Stimulated activated memory B cell treated with anti-CD40 and anti-IgM and Interleukin-4, amounts not matched to agents 10 μg/mL and 1 μg/mL and 100 μg/mL, for 72 hours (primary cell): Measurements from ENCODE around the gene TTC28.

Experiments
- ATAC-seq: fragments of 150-1000 bp; cut with Tn5 transposase; 2 replicates; pipeline ENCODE4 v1.10.0; 2021
- H3K27ac Mint-ChIP-seq: one replicate; pipeline ENCODE4 v1.8.0; 2022; ENCODE audit warnings: mild to moderate bottlenecking, mixed read lengths
- H3K27me3 Mint-ChIP-seq: one replicate; pipeline ENCODE4 v1.8.0; 2022; ENCODE audit warnings: mixed read lengths
- H3K36me3 Mint-ChIP-seq: one replicate; pipeline ENCODE4 v1.8.0; 2022; ENCODE audit warnings: mixed read lengths
- H3K4me1 Mint-ChIP-seq: one replicate; pipeline ENCODE4 v1.8.0; 2022; ENCODE audit warnings: mixed read lengths
- H3K4me3 Mint-ChIP-seq: one replicate; pipeline ENCODE4 v1.8.0; 2022; ENCODE audit warnings: mild to moderate bottlenecking, moderate library complexity, mixed read lengths
- H3K9me3 Mint-ChIP-seq: one replicate; pipeline ENCODE4 v1.8.0; 2022; ENCODE audit warnings: mixed read lengths

The TTC28 gene

GRCh38 chr22:28002863-28003565 lies 676.6 kb downstream of the TTC28 start:
- ATAC-seq = no peak
- Mint-ChIP-seq H3K27ac (no peak overlapping the region), H3K36me3 (no peaks in the 10 kb centered on the region), H3K4me1 (no peaks in the 10 kb centered on the region), H3K27me3 (peaks cover 9% of the 10 kb centered on the region), H3K4me3 (no peak overlapping the region), H3K9me3 (no peaks in the 10 kb centered on the region)

GRCh38 chr22:28002181-28002700 lies 677.4 kb downstream of the TTC28 start:
- H3K4me1 Mint-ChIP-seq = no peaks in the 10 kb centered on the region
- H3K36me3 Mint-ChIP-seq = no peaks in the 10 kb centered on the region
- no peak overlapping the region for H3K27ac Mint-ChIP-seq
- peaks cover 9% of the 10 kb centered on the region for H3K27me3 Mint-ChIP-seq
- no peak overlapping the region for H3K4me3 Mint-ChIP-seq
- no peaks in the 10 kb centered on the region for H3K9me3 Mint-ChIP-seq
- ATAC-seq = no peak

- Mint-ChIP-seq H3K36me3 (no peaks in the 10 kb centered on the region), H3K4me1 (no peaks in the 10 kb centered on the region), H3K9me3 (no peaks in the 10 kb centered on the region), H3K27me3 (peaks cover 9% of the 10 kb centered on the region), H3K4me3 (no peak overlapping the region), H3K27ac (no peak overlapping the region)
- no peak for ATAC-seq
These were observed 678.3 kb downstream of the TTC28 start for GRCh38 chr22:28001171-28001835.

- ATAC-seq = no peak
- H3K27me3 Mint-ChIP-seq = peaks cover 9% of the 10 kb centered on the region
- H3K4me3 Mint-ChIP-seq = no peak overlapping the region
- no peak overlapping the region for H3K27ac Mint-ChIP-seq
- no peaks in the 10 kb centered on the region for H3K9me3 Mint-ChIP-seq
- no peaks in the 10 kb centered on the region for H3K36me3 Mint-ChIP-seq
- no peaks in the 10 kb centered on the region for H3K4me1 Mint-ChIP-seq
These were observed 679.3 kb downstream of the TTC28 start for GRCh38 chr22:28000361-28000760.

DNA sequence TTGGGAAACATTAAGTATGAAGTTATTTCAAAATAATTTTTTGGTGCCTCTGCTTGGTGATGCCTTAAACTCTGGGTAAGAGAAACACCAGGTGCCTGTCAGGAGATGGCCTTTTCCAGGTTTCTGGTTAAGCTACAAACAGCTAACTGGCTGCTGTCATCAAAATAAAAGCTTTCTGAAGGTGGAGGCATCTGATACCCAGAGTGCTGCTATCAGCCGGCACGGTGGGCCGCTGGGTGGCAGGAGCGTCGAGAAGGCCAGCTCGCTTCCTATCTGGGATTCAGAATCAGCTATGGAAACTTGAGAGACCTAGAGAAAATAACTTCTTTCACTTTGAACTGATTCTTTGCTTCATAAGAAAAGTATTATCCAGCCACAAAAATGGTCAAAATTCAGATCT lies 679.8 kb downstream of the TTC28 start:
- no peaks in the 10 kb centered on the region for H3K4me1 Mint-ChIP-seq
- H3K27ac Mint-ChIP-seq = no peak overlapping the region
- no peaks in the 10 kb centered on the region for H3K36me3 Mint-ChIP-seq
- peaks cover 9% of the 10 kb centered on the region for H3K27me3 Mint-ChIP-seq
- no peaks in the 10 kb centered on the region for H3K9me3 Mint-ChIP-seq
- no peak for ATAC-seq
- no peak overlapping the region for H3K4me3 Mint-ChIP-seq

- Mint-ChIP-seq H3K4me3 (no peak overlapping the region), H3K36me3 (no peaks in the 10 kb centered on the region), H3K27ac (no peak overlapping the region), H3K4me1 (no peaks in the 10 kb centered on the region), H3K27me3 (peaks cover 4% of the 10 kb centered on the region), H3K9me3 (no peaks in the 10 kb centered on the region)
- ATAC-seq = no peak
These were observed 680.9 kb downstream of the TTC28 start for GRCh38 chr22:27998511-27999410.

GRCh38 chr22:27997538-27997937 lies 682.1 kb downstream of the TTC28 start:
- H3K9me3 Mint-ChIP-seq = no peaks in the 10 kb centered on the region
- H3K4me1 Mint-ChIP-seq = no peaks in the 10 kb centered on the region
- no peak for ATAC-seq
- H3K4me3 Mint-ChIP-seq = no peak overlapping the region
- no peaks in the 10 kb centered on the region for H3K36me3 Mint-ChIP-seq
- peaks cover 8% of the 10 kb centered on the region for H3K27me3 Mint-ChIP-seq
- H3K27ac Mint-ChIP-seq = no peak overlapping the region

GRCh38 chr22:27996981-27997380 lies 682.7 kb downstream of the TTC28 start:
- no peaks in the 10 kb centered on the region for H3K9me3 Mint-ChIP-seq
- H3K27me3 Mint-ChIP-seq = peaks cover 8% of the 10 kb centered on the region
- H3K4me3 Mint-ChIP-seq = no peak overlapping the region
- H3K36me3 Mint-ChIP-seq = no peaks in the 10 kb centered on the region
- peaks cover 4% of the 10 kb centered on the region for H3K4me1 Mint-ChIP-seq
- H3K27ac Mint-ChIP-seq = no peak overlapping the region
- ATAC-seq = no peak

GRCh38 chr22:27996529-27996925 lies 683.1 kb downstream of the TTC28 start:
- ATAC-seq = no peak
- peaks cover 8% of the 10 kb centered on the region for H3K27me3 Mint-ChIP-seq
- no peak overlapping the region for H3K27ac Mint-ChIP-seq
- peaks cover 9% of the 10 kb centered on the region for H3K4me1 Mint-ChIP-seq
- no peaks in the 10 kb centered on the region for H3K36me3 Mint-ChIP-seq
- H3K9me3 Mint-ChIP-seq = no peaks in the 10 kb centered on the region
- H3K4me3 Mint-ChIP-seq = no peak overlapping the region

DNA sequence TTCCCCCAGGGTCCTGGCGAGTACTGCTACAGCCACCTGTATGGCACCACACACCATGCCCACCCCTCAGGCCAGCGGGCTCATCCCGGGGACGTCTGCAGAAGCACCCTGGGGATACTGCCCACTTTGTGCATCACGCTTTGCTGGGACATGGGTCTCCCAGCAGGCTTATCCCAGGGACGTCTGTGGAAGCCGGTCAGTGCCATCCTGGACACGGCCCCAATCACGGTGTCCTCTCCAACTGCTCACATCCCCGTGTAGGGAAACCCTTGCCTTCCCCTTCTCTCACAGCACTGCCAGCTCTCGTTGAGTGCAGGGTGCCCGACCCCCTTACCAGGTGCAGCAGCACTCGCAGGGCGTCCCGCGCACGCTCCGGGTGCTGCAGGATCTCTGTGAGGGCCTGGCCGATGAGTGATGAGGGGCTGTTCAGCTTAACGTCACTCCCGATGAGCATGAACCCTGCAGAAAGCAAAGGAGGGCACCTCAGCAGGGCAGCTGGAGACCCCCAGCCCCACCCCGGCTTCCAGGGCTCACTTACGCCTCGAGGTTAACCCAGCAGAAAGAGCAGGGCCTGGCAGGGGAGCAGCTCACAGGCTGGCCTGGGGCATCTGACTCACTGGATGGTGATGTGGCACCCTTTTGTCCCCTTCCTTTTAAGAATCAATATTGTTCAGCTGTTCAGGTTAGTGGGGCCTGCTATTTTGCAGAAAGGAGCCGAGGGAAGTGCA lies 683.7 kb downstream of the TTC28 start:
- Mint-ChIP-seq H3K27ac (no peak overlapping the region), H3K4me3 (no peak overlapping the region), H3K27me3 (peaks cover 8% of the 10 kb centered on the region), H3K36me3 (no peaks in the 10 kb centered on the region), H3K9me3 (no peaks in the 10 kb centered on the region), H3K4me1 (peaks cover 10% of the 10 kb centered on the region)
- ATAC-seq = no peak

- no peak for ATAC-seq
- Mint-ChIP-seq H3K4me3 (no peak overlapping the region), H3K4me1 (peaks cover 15% of the 10 kb centered on the region), H3K9me3 (no peaks in the 10 kb centered on the region), H3K27ac (no peak overlapping the region), H3K27me3 (peaks cover 8% of the 10 kb centered on the region), H3K36me3 (no peaks in the 10 kb centered on the region)
These were observed 684.9 kb downstream of the TTC28 start for GRCh38 chr22:27994481-27995331.

GRCh38 chr22:27993774-27994350 lies 685.8 kb downstream of the TTC28 start:
- H3K4me3 Mint-ChIP-seq = no peak overlapping the region
- no peaks in the 10 kb centered on the region for H3K36me3 Mint-ChIP-seq
- H3K4me1 Mint-ChIP-seq = peaks cover 15% of the 10 kb centered on the region

GRCh38 chr22:27993201-27993635 lies 686.4 kb downstream of the TTC28 start:
- no peak for ATAC-seq
- Mint-ChIP-seq H3K27me3 (peaks cover 8% of the 10 kb centered on the region), H3K27ac (no peak overlapping the region), H3K36me3 (no peaks in the 10 kb centered on the region), H3K4me1 (peaks cover 15% of the 10 kb centered on the region), H3K4me3 (no peak overlapping the region), H3K9me3 (no peaks in the 10 kb centered on the region)

More at GRCh38 chr22:27993774-27994350, 685.8 kb downstream of the TTC28 start:
- ATAC-seq = no peak
- H3K9me3 Mint-ChIP-seq = no peaks in the 10 kb centered on the region
- no peak overlapping the region for H3K27ac Mint-ChIP-seq
- peaks cover 8% of the 10 kb centered on the region for H3K27me3 Mint-ChIP-seq
